SK-N-SH (cell line): ENCODE measurements around the gene HDGFL2. TPM values are rescaled to one million over a fixed set of nuclear protein-coding genes. Genes with fewer than 3 reads are reported as not detected.

Experiments
- CTCF ChIA-PET: fragments of 300-600, 350-600 bp; formaldehyde crosslinking; extraction: SDS; loops from one replicate; lab custom pipeline; 2021; lab: Yijun Ruan, JAX
- POLR2A ChIA-PET: fragments of 350-600 bp; sonication (Branson Sonifier 250); formaldehyde crosslinking; extraction: SDS; loops from one replicate; lab custom pipeline; 2020; ENCODE audit warnings: antibody characterized with exemption, inconsistent platforms; lab: Yijun Ruan, JAX
- DNase-seq: peaks from one replicate; pipeline ENCODE4 v3.0.0; 2012
- H2AFZ ChIP-seq: fragments of 200-600 bp; sonication (generic); 2 replicates; pipeline ENCODE4 v1.8.1; 2016; ENCODE audit warnings: antibody characterized with exemption, mild to moderate bottlenecking, low read depth
- H3F3A ChIP-seq: fragments of 200-600 bp; sonication (generic); replicated peaks from 2 replicates; pipeline ENCODE3; 2016; ENCODE audit warnings: antibody characterized with exemption, mild to moderate bottlenecking; ENCODE audit not compliant: insufficient read depth
- H3K27ac ChIP-seq, 2 experiments: fragments of 200-500 bp in 1 of 2; fragments of 200-600 bp in 1 of 2; sonication (Bioruptor generic) in 1 of 2; sonication (generic), shearing (Covaris generic) in 1 of 2; 2 replicates each; pipeline versions ENCODE4 v1.5.1 to v1.6.1; 2014 to 2016; ENCODE audit warnings: low read depth in 2 of 2, inconsistent platforms in 1 of 2, low read length in 1 of 2, mild to moderate bottlenecking in 1 of 2, mixed read lengths in 1 of 2
- H3K27me3 ChIP-seq: fragments of 200-600 bp; sonication (generic), shearing (Covaris generic); 2 replicates; pipeline ENCODE4 v1.6.1; 2016; ENCODE audit warnings: mixed run types; ENCODE audit not compliant: insufficient read depth
- H3K36me3 ChIP-seq, 2 experiments: fragments of 200-500 bp in 1 of 2; fragments of 200-600 bp in 1 of 2; sonication (Bioruptor generic) in 1 of 2; sonication (generic) in 1 of 2; replicated peaks in 1 of 2; 2 replicates each; pipeline versions ENCODE3 to v1.5.1; 2014 to 2016; ENCODE audit warnings: low read length in 1 of 2, mild to moderate bottlenecking in 1 of 2; ENCODE audit not compliant: insufficient read depth in 2 of 2, control insufficient read depth in 1 of 2
- H3K4me1 ChIP-seq, 2 experiments: fragments of 200-500 bp in 1 of 2; fragments of 200-600 bp in 1 of 2; sonication (Bioruptor generic) in 1 of 2; sonication (generic), shearing (Covaris generic) in 1 of 2; 2 replicates each; pipeline versions ENCODE4 v1.5.1 to v1.6.1; 2014 to 2016; ENCODE audit warnings: low read depth in 1 of 2, low read length in 1 of 2, mixed run types in 1 of 2; ENCODE audit not compliant: insufficient read depth in 2 of 2, control insufficient read depth in 1 of 2
- H3K4me2 ChIP-seq: fragments of 200-600 bp; sonication (generic), shearing (Covaris generic); 2 replicates; pipeline ENCODE4 v1.6.1; 2017; ENCODE audit warnings: mixed run types
- H3K4me3 ChIP-seq, 2 experiments: fragments of 200-500 bp in 1 of 2; fragments of 200-600 bp in 1 of 2; sonication (Bioruptor generic) in 1 of 2; sonication (generic), shearing (Covaris generic) in 1 of 2; 2 replicates each; pipeline versions ENCODE4 v1.5.1 to v1.8.1; 2014 to 2016; ENCODE audit warnings: low read depth in 2 of 2, inconsistent platforms in 1 of 2, low read length in 1 of 2, mild to moderate bottlenecking in 1 of 2, mixed read lengths in 1 of 2, moderate library complexity in 1 of 2
- H3K79me2 ChIP-seq: fragments of 200-600 bp; sonication (generic); 2 replicates; pipeline ENCODE4 v1.8.1; 2017; ENCODE audit warnings: mild to moderate bottlenecking; ENCODE audit not compliant: insufficient read depth
- H3K9ac ChIP-seq: fragments of 200-600 bp; sonication (generic); 2 replicates; pipeline ENCODE4 v1.6.1; 2017; ENCODE audit warnings: mixed run types
- H3K9me2 ChIP-seq: fragments of 200-600 bp; sonication (generic); 2 replicates; pipeline ENCODE4 v1.6.1; 2017; ENCODE audit warnings: mixed run types
- H3K9me3 ChIP-seq: fragments of 200-600 bp; sonication (generic); 2 replicates; pipeline ENCODE4 v1.6.1; 2017; ENCODE audit warnings: mixed run types, mild to moderate bottlenecking, moderate library complexity
- H4K20me1 ChIP-seq: fragments of 200-600 bp; sonication (generic); 2 replicates; pipeline ENCODE4 v1.6.1; 2017; ENCODE audit warnings: mild to moderate bottlenecking, mixed run types; ENCODE audit not compliant: insufficient read depth
- ELF1 ChIP-seq: IDR thresholded peaks from 2 replicates; pipeline ENCODE4 v1.4.0; 2012
- FOSL2 ChIP-seq: IDR thresholded peaks from 2 replicates; pipeline ENCODE4 v1.4.0; 2012; ENCODE audit warnings: low read depth, mild to moderate bottlenecking, moderate library complexity, borderline replicate concordance
- FOXJ3 ChIP-seq: sonication (generic); formaldehyde crosslinking; IDR thresholded peaks from 2 replicates; pipeline ENCODE4 v1.5.1; 2020; ENCODE audit warnings: mild to moderate bottlenecking, missing genetic modification reagents
- FOXM1 ChIP-seq: IDR thresholded peaks from 2 replicates; pipeline ENCODE4 v1.4.0; 2012; ENCODE audit warnings: low read depth, mild to moderate bottlenecking
- GABPA ChIP-seq: IDR thresholded peaks from 2 replicates; pipeline ENCODE4 v1.4.0; 2012; ENCODE audit warnings: low read depth, mild to moderate bottlenecking
- GATA2 ChIP-seq: sonication (generic); formaldehyde crosslinking; IDR thresholded peaks from 2 replicates; pipeline ENCODE4 v1.5.0; 2020; ENCODE audit warnings: mild to moderate bottlenecking, missing genetic modification reagents
- JUND ChIP-seq: IDR thresholded peaks from 2 replicates; pipeline ENCODE4 v1.4.0; 2012
- MEF2A ChIP-seq: IDR thresholded peaks from 2 replicates; pipeline ENCODE4 v1.4.0; 2012; ENCODE audit warnings: low read depth, borderline replicate concordance
- NFIC ChIP-seq: IDR thresholded peaks from 2 replicates; pipeline ENCODE4 v1.4.0; 2012; ENCODE audit warnings: borderline replicate concordance
- PBX3 ChIP-seq: IDR thresholded peaks from 2 replicates; pipeline ENCODE4; 2012
- REST ChIP-seq: IDR thresholded peaks from 2 replicates; pipeline ENCODE4 v1.6.1; 2012; ENCODE audit warnings: mild to moderate bottlenecking, low read depth, low read length, moderate library complexity
- SIN3A ChIP-seq: IDR thresholded peaks from 2 replicates; pipeline ENCODE4 v1.6.1; 2012; ENCODE audit warnings: low read depth, mild to moderate bottlenecking, low read length, moderate library complexity, borderline replicate concordance
- TAF1 ChIP-seq: IDR thresholded peaks from 2 replicates; pipeline ENCODE4 v1.6.1; 2012; ENCODE audit warnings: low read depth, mild to moderate bottlenecking, low read length, moderate library complexity, borderline replicate concordance
- YY1 ChIP-seq: IDR thresholded peaks from 2 replicates; pipeline ENCODE4 v1.4.0; 2012; ENCODE audit warnings: low read depth, mild to moderate bottlenecking
- ZBTB33 ChIP-seq: IDR thresholded peaks from 2 replicates; pipeline ENCODE4 v1.4.0; 2012; ENCODE audit warnings: low read depth, borderline replicate concordance
- WGBS: methylation state at CpG from one replicate; pipeline ENCODE4 v1.1.6; 2017; ENCODE audit warnings: low lambda C conversion rate; 5-methylcytosine and 5-hydroxymethylcytosine counted together
- polyA plus RNA-seq, 3 experiments: library from polyadenylated mRNA; depleted of rRNA; stranded (reverse); fragments of >200 nt; gene quantifications; 2 replicates each; pipeline ENCODE4 v1.2.3, GENCODE V29; 2012

Gene HDGFL2
- polyA plus RNA-seq, 1 of the 3 experiments (the other 2 are of a cell fraction): 77.8 TPM

- Histone ChIP-seq H3K4me1 (no peaks in the 10 kb centered on the region), H3K36me3 (no peaks in the 10 kb centered on the region), H3F3A (no peaks in the 10 kb centered on the region), H3K27ac (no peak overlapping the region), H3K9me2 (no peaks in the 10 kb centered on the region), H2AFZ (no peak overlapping the region), H4K20me1 (no peaks in the 10 kb centered on the region), H3K79me2 (no peaks in the 10 kb centered on the region), H3K9me3 (no peaks in the 10 kb centered on the region), H3K27me3 (peaks cover 10% of the 10 kb centered on the region), H3K9ac (no peak overlapping the region), H3K4me3 (no peak overlapping the region), H3K4me2 (no peak overlapping the region)
- TF ChIP-seq ZBTB33 (no peak), YY1 (no peak), FOSL2 (no peak), PBX3 (no peak), MEF2A (no peak), GABPA (no peak), ELF1 (no peak), TAF1 (no peak), GATA2 (no peak), REST (no peak)
- CTCF ChIA-PET: interaction anchor here (0.5 kb wide), 1 partner anchor 261 kb away, joined by 3 read pairs; no protein-coding TSS in a partner anchor
- DNase-seq: no peak
- POLR2A ChIA-PET: no interaction called here
- 76% methylated on average over 18 of the region's 18 CpGs for whole genome bisulfite sequencing
These were observed 77.9 kb downstream of the HDGFL2 start for GRCh38 chr19:4550018-4550417.

- H2AFZ ChIP-seq: no peak overlapping the region
- no peaks in the 10 kb centered on the region for H3K9me2 ChIP-seq
- no peak overlapping the region for H3K4me2 ChIP-seq
- no peaks in the 10 kb centered on the region for H3K79me2 ChIP-seq
- H3K4me3 ChIP-seq: no peak overlapping the region
- TF ChIP-seq NFIC (no peak), FOXJ3 (CRISPR knock-in tag) (no peak), FOXM1 (no peak), JUND (no peak), SIN3A (no peak), ZBTB33 (no peak)
- ChIA-PET POLR2A (no interaction called here), CTCF (interaction anchor here (0.5 kb wide), 1 partner anchor 260 kb away, joined by 3 read pairs; no protein-coding TSS in a partner anchor)
- no peaks in the 10 kb centered on the region for H4K20me1 ChIP-seq
- no peaks in the 10 kb centered on the region for H3K9me3 ChIP-seq
- 59% methylated on average over 26 of the region's 26 CpGs for WGBS
- H3K9ac ChIP-seq: no peak overlapping the region
- no peaks in the 10 kb centered on the region for H3K36me3 ChIP-seq
- no peak for DNase-seq
- peaks cover 10% of the 10 kb centered on the region for H3K27me3 ChIP-seq
- peaks cover 1% of the 10 kb centered on the region for H3F3A ChIP-seq
- H3K4me1 ChIP-seq: no peaks in the 10 kb centered on the region
- no peak overlapping the region for H3K27ac ChIP-seq
These were observed 78.5 kb downstream of the HDGFL2 start for GRCh38 chr19:4550479-4551050.
